Neural cell (in vitro differentiated cells): Measurements from ENCODE around the gene L1CAM. TPM values are rescaled to one million over a fixed set of nuclear protein-coding genes. Genes with fewer than 3 reads are reported as not detected.
"Not testable (repeated sequence)": the region's sequence is repeated elsewhere in the genome, so short reads cannot be mapped to it uniquely, and the experiment has no call there.

Experiments used
- H2AFZ ChIP-seq: fragments of 200-600, 300-800 bp; sonication (generic), shearing (Covaris generic); 2 replicates; pipeline ENCODE4 v1.6.0; 2014; ENCODE audit warnings: low read depth, mild to moderate bottlenecking, antibody characterized with exemption, low read length, moderate library complexity
- H3F3A ChIP-seq: fragments of 200-600 bp; shearing (Covaris generic); 2 replicates; pipeline ENCODE4 v1.6.1; 2016; ENCODE audit warnings: mild to moderate bottlenecking, moderate library complexity, mixed read lengths, antibody characterized with exemption, low read length; ENCODE audit not compliant: insufficient read depth, poor library complexity, severe bottlenecking
- H3K27ac ChIP-seq: fragments of 200-600, 300-800 bp; sonication (generic), shearing (Covaris generic); 2 replicates; pipeline ENCODE4 v1.5.1; 2014; ENCODE audit warnings: mild to moderate bottlenecking, low read length, moderate library complexity
- H3K27me3 ChIP-seq: fragments of 300-800, 200-600 bp; sonication (generic), shearing (Covaris generic); 2 replicates; pipeline ENCODE4 v1.6.0; 2014; ENCODE audit warnings: mild to moderate bottlenecking, low read depth, low read length, moderate library complexity; ENCODE audit not compliant: insufficient read depth
- H3K36me3 ChIP-seq: fragments of 300-800, 200-600 bp; sonication (generic), shearing (Covaris generic); 2 replicates; pipeline ENCODE4 v1.5.1; 2014; ENCODE audit warnings: mild to moderate bottlenecking, antibody characterized with exemption, low read length, moderate library complexity; ENCODE audit not compliant: insufficient read depth
- H3K4me2 ChIP-seq: fragments of 300-800, 200-600 bp; sonication (generic), shearing (Covaris generic); 2 replicates; pipeline ENCODE4 v1.6.0; 2014; ENCODE audit warnings: mild to moderate bottlenecking, low read length
- H3K4me3 ChIP-seq: fragments of 300-800, 200-600 bp; sonication (generic), shearing (Covaris generic); 2 replicates; pipeline ENCODE4 v1.5.1; 2014; ENCODE audit warnings: mild to moderate bottlenecking, low read length, moderate library complexity
- H3K79me2 ChIP-seq: fragments of 200-600 bp; shearing (Covaris generic); replicated peaks from 2 replicates; pipeline ENCODE4 v1.6.0; 2014; ENCODE audit warnings: mild to moderate bottlenecking, low read length, moderate library complexity; ENCODE audit not compliant: insufficient read depth
- H3K9ac ChIP-seq: fragments of 300-800, 200-600 bp; sonication (generic), shearing (Covaris generic); 2 replicates; pipeline ENCODE4 v1.6.1; 2016; ENCODE audit warnings: mild to moderate bottlenecking, low read length, mixed read lengths
- H3K9me2 ChIP-seq: fragments of 200-600 bp; shearing (Covaris generic); 2 replicates; pipeline ENCODE4 v1.6.1; 2016; ENCODE audit warnings: mild to moderate bottlenecking, low read length, mixed read lengths; ENCODE audit not compliant: insufficient read depth
- H3K9me3 ChIP-seq: fragments of 200-600, 300-800 bp; sonication (generic), shearing (Covaris generic); 2 replicates; pipeline ENCODE4 v1.6.1; 2016; ENCODE audit warnings: mild to moderate bottlenecking, mixed run types, low read length, moderate library complexity, mixed read lengths
- H4K20me1 ChIP-seq: fragments of 200-600 bp; shearing (Covaris generic); 2 replicates; pipeline ENCODE4 v1.6.1; 2016; ENCODE audit warnings: mild to moderate bottlenecking, mixed run types; ENCODE audit not compliant: insufficient read depth
- EP300 ChIP-seq: fragments of 450-650 bp; conservative IDR thresholded peaks from 2 replicates; pipeline ENCODE4 v1.6.1; 2014; ENCODE audit warnings: antibody characterized with exemption, mild to moderate bottlenecking, moderate library complexity; ENCODE audit not compliant: poor library complexity, severe bottlenecking
- EZH2 ChIP-seq: fragments of 200-600, 300-800 bp; shearing (Covaris generic), sonication (generic); IDR thresholded peaks from 2 replicates; pipeline ENCODE4 v1.6.1; 2014; ENCODE audit warnings: antibody characterized with exemption, low read length, borderline replicate concordance, mild to moderate bottlenecking; ENCODE audit not compliant: insufficient read depth, poor library complexity, severe bottlenecking
- MXI1 ChIP-seq: fragments of 450-650 bp; conservative IDR thresholded peaks from 2 replicates; pipeline ENCODE4 v1.6.1; 2014; ENCODE audit warnings: antibody characterized with exemption, mild to moderate bottlenecking; ENCODE audit not compliant: poor library complexity, severe bottlenecking
- POLR2AphosphoS5 ChIP-seq: IDR thresholded peaks from 2 replicates; pipeline ENCODE4 v1.6.1; 2012
- RAD21 ChIP-seq: fragments of 450-650 bp; conservative IDR thresholded peaks from 2 replicates; pipeline ENCODE4 v1.6.1; 2014; ENCODE audit warnings: antibody characterized with exemption, mild to moderate bottlenecking, moderate library complexity
- REST ChIP-seq: IDR thresholded peaks from 2 replicates; pipeline ENCODE4 v1.6.1; 2012; ENCODE audit warnings: borderline replicate concordance
- SMC3 ChIP-seq: fragments of 450-650 bp; conservative IDR thresholded peaks from 2 replicates; pipeline ENCODE4 v1.6.1; 2014; ENCODE audit warnings: antibody characterized with exemption, mild to moderate bottlenecking, moderate library complexity; ENCODE audit not compliant: poor library complexity
- TAF1 ChIP-seq: IDR thresholded peaks from 2 replicates; pipeline ENCODE4 v1.6.1; 2012; ENCODE audit warnings: low read depth
- polyA plus RNA-seq: library from polyadenylated mRNA; depleted of rRNA; stranded (reverse); fragments of >200 nt; gene quantifications from 2 replicates; pipeline ENCODE4 v1.2.3, GENCODE V29; 2014
- TF ChIP-seq, protein P1 (sequence below): fragments of 450-650 bp; IDR thresholded peaks from 2 replicates; pipeline ENCODE4 v1.5.1; 2014; ENCODE audit warnings: antibody characterized with exemption, mild to moderate bottlenecking, moderate library complexity; ENCODE audit not compliant: poor library complexity, severe bottlenecking

Gene L1CAM
- polyA plus RNA-seq, 1 donor from 2014 or later: 88.0 TPM

DNA sequence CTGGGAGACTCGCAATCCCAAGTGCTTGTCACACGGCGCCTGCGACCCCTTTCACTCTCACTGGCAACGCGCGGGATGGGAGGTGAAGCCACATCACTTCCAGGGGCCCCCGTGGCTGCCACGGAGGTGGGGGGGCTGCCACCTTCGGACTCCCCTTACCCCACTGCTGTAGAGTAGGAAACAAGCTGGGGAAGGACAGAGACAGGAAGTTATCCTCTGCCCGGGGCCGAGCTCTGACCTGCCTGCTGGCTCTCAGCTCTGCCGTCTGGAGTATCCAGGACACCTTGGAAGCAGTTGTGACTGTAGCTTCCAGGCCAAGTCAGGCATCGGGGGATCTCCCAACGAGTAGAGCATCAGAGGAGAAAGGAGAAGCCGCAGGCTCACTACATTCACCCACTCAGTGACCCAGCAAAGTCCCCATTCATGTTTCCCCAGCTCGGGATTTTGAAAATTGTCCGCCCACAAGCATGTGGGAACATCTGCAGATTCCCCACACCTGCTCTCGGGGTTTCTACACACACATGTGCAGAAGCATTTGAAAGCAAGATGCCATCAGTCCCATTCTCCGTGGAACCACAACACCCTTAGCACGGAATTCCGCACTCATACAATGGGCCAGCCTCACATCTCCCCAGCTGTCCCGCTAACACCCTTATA lies 66.5 kb downstream of the L1CAM start:
- TF ChIP-seq REST (peak; percentile 1), TAF1 (no peak)
- Histone ChIP-seq H3K4me2 (peak overlapping the region; percentile 6), H2AFZ (no peak overlapping the region), H3K36me3 (no peaks in the 10 kb centered on the region), H3K9me2 (no peaks in the 10 kb centered on the region), H3K4me3 (peak overlapping the region; percentile 62), H3K9me3 (no peaks in the 10 kb centered on the region), H4K20me1 (no peaks in the 10 kb centered on the region), H3K27ac (peak overlapping the region; percentile 82), H3K9ac (peak overlapping the region; percentile 79), H3F3A (no peaks in the 10 kb centered on the region), H3K27me3 (no peaks in the 10 kb centered on the region), H3K79me2 (peaks cover 64% of the 10 kb centered on the region)

GRCh38 chrX:153818571-153819383 lies 67.2 kb downstream of the L1CAM start:
- peak overlapping the region; percentile 82 for H3K27ac ChIP-seq

GRCh38 chrX:153818064-153818463 lies 67.9 kb downstream of the L1CAM start:
- Histone ChIP-seq H3K27ac (peak overlapping the region; percentile 82), H3K79me2 (peaks cover 69% of the 10 kb centered on the region), H3K9ac (peak overlapping the region; percentile 79)
- H3K4me3 ChIP-seq, H4K20me1 ChIP-seq, H3K27me3 ChIP-seq, H3F3A ChIP-seq, H3K9me2 ChIP-seq, H3K9me3 ChIP-seq, H2AFZ ChIP-seq, H3K4me2 ChIP-seq, H3K36me3 ChIP-seq: not testable (repeated sequence)

More at GRCh38 chrX:153818571-153819383, 67.2 kb downstream of the L1CAM start:
- Histone ChIP-seq H3F3A (no peaks in the 10 kb centered on the region), H3K9ac (peak overlapping the region; percentile 79), H3K4me2 (peak overlapping the region; percentile 6), H3K36me3 (no peaks in the 10 kb centered on the region), H3K27me3 (no peaks in the 10 kb centered on the region), H4K20me1 (no peaks in the 10 kb centered on the region), H3K79me2 (peaks cover 65% of the 10 kb centered on the region), H2AFZ (no peak overlapping the region), H3K9me3 (no peaks in the 10 kb centered on the region), H3K4me3 (peak overlapping the region; percentile 62), H3K9me2 (no peaks in the 10 kb centered on the region)
- TF ChIP-seq RAD21: no peak
- peak; percentile 22 for TF ChIP-seq EP300
- TF ChIP-seq EZH2: no peak
- TF ChIP-seq, protein P1, sequence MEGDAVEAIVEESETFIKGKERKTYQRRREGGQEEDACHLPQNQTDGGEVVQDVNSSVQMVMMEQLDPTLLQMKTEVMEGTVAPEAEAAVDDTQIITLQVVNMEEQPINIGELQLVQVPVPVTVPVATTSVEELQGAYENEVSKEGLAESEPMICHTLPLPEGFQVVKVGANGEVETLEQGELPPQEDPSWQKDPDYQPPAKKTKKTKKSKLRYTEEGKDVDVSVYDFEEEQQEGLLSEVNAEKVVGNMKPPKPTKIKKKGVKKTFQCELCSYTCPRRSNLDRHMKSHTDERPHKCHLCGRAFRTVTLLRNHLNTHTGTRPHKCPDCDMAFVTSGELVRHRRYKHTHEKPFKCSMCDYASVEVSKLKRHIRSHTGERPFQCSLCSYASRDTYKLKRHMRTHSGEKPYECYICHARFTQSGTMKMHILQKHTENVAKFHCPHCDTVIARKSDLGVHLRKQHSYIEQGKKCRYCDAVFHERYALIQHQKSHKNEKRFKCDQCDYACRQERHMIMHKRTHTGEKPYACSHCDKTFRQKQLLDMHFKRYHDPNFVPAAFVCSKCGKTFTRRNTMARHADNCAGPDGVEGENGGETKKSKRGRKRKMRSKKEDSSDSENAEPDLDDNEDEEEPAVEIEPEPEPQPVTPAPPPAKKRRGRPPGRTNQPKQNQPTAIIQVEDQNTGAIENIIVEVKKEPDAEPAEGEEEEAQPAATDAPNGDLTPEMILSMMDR: no peak
- TF ChIP-seq SMC3: peak; percentile 34
- TF ChIP-seq REST: peak; percentile 14
- no peak for TF ChIP-seq TAF1
- TF ChIP-seq MXI1: peak; percentile 21
- TF ChIP-seq POLR2AphosphoS5: peak; percentile 69
